HepG2 (cell line): ENCODE results near the gene TEX22. TPM values are rescaled to one million over a fixed set of nuclear protein-coding genes. Genes with fewer than 3 reads are reported as not detected.

Experiments
- ATAC-seq: fragments of 200-7000 bp; cut with Tn5 transposase; 3 replicates; pipeline ENCODE4 v1.9.1; 2020; ENCODE audit warnings: mild to moderate bottlenecking, moderate library complexity
- BruUV-seq: library from RNA; stranded (reverse); fragments of 400-500 nt; replicated peaks from 2 replicates; lab custom pipeline; 2021; lab: Mats Ljungman, UMichigan
- CTCF ChIA-PET: fragments of 300-600 bp; formaldehyde crosslinking; extraction: SDS; loops from one replicate; lab custom pipeline; 2021; ENCODE audit warnings: low total read pairs, inconsistent platforms, low intra/inter-chr PET ratio; lab: Yijun Ruan, JAX
- POLR2A ChIA-PET: fragments of 350-600 bp; sonication (Branson Sonifier 250); formaldehyde crosslinking; loops from one replicate; lab custom pipeline; 2020; ENCODE audit warnings: antibody characterized with exemption, inconsistent platforms; lab: Yijun Ruan, JAX
- DNase-seq: peaks from one replicate; pipeline ENCODE4 v3.0.0-alpha.2; 2015; ENCODE audit warnings: low spot score
- FAIRE-seq: peaks from 3 replicates; lab custom pipeline; 2011; peaks lifted over from hg19 to GRCh38; lab: Jason Lieb, UNC
- H2AFZ ChIP-seq: one replicate; pipeline ENCODE4 v1.6.1; 2011; ENCODE audit warnings: low read length, inconsistent platforms
- H3K27ac ChIP-seq: fragments of 300-600 bp; 3 replicates; pipeline ENCODE4 v1.8.0; 2011; ENCODE audit warnings: mixed run types, mild to moderate bottlenecking, mixed read lengths, low read length, inconsistent platforms; ENCODE audit not compliant: insufficient read depth; ENCODE audit errors: extremely low read length
- H3K27me3 ChIP-seq, 2 experiments: fragments of 200-600 bp in 1 of 2; 2 replicates in 1 of 2; 3 replicates in 1 of 2; pipeline versions ENCODE4 v1.6.0 to v1.8.0; 2011; ENCODE audit warnings: low read length in 2 of 2, mild to moderate bottlenecking in 2 of 2, moderate library complexity in 2 of 2, inconsistent platforms in 1 of 2; ENCODE audit not compliant: insufficient read depth in 2 of 2, control insufficient read depth in 1 of 2
- H3K36me3 ChIP-seq, 2 experiments: fragments of 200-600 bp in 1 of 2; replicated peaks in 1 of 2; 2 replicates in 1 of 2; 3 replicates in 1 of 2; pipeline versions ENCODE4 v1.5.1 to v1.8.0; 2011; ENCODE audit warnings: low read length in 2 of 2, inconsistent platforms in 1 of 2; ENCODE audit not compliant: insufficient read depth in 2 of 2, control insufficient read depth in 1 of 2
- H3K4me1 ChIP-seq: 2 replicates; pipeline ENCODE4 v1.5.1; 2012; ENCODE audit warnings: low read length, inconsistent platforms; ENCODE audit not compliant: insufficient read depth
- H3K4me2 ChIP-seq: 2 replicates; pipeline ENCODE4 v1.6.0; 2011; ENCODE audit warnings: low read depth, low read length, inconsistent platforms
- H3K4me3 ChIP-seq, 3 experiments: fragments of 200-600 bp in 1 of 3; sonication (generic), shearing (Covaris generic) in 1 of 3; replicated peaks in 1 of 3; 2 replicates each; pipeline ENCODE4 v1.5.1; 2011 to 2016; ENCODE audit warnings: low read length in 3 of 3, inconsistent platforms in 2 of 3, low read depth in 2 of 3, mild to moderate bottlenecking in 2 of 3, control low read depth in 1 of 3, mixed read lengths in 1 of 3; ENCODE audit not compliant: insufficient read depth in 1 of 3
- H3K79me2 ChIP-seq: one replicate; pipeline ENCODE4 v1.6.1; 2011; ENCODE audit warnings: low read length, inconsistent platforms; ENCODE audit not compliant: insufficient read depth
- H3K9ac ChIP-seq: 2 replicates; pipeline ENCODE4 v1.6.0; 2011; ENCODE audit warnings: mild to moderate bottlenecking, low read depth, low read length, inconsistent platforms; ENCODE audit not compliant: insufficient read depth
- H3K9me3 ChIP-seq: 2 replicates; pipeline ENCODE4 v1.5.1; 2012; ENCODE audit warnings: mild to moderate bottlenecking, low read length
- H4K20me1 ChIP-seq: 2 replicates; pipeline ENCODE4 v1.6.0; 2011; ENCODE audit warnings: inconsistent platforms, mild to moderate bottlenecking, low read length, moderate library complexity; ENCODE audit not compliant: insufficient read depth
- ATAD3A ChIP-seq: sonication (generic); formaldehyde crosslinking; IDR thresholded peaks from 2 replicates; pipeline ENCODE4 v1.4.0; 2020; ENCODE audit warnings: missing genetic modification reagents
- KAT2B ChIP-seq: fragments of 150-350 bp; IDR thresholded peaks from 2 replicates; pipeline ENCODE4 v1.6.1; 2014; ENCODE audit warnings: low read depth, low read length, borderline replicate concordance
- KLF9 ChIP-seq: IDR thresholded peaks from 2 replicates; pipeline ENCODE4 v1.6.1; 2016; ENCODE audit warnings: low read depth
- NBN ChIP-seq: fragments of 450-650 bp; conservative IDR thresholded peaks from 2 replicates; pipeline ENCODE4 v1.6.1; 2017
- ZNF205 ChIP-seq: IDR thresholded peaks from 2 replicates; pipeline ENCODE4 v1.6.1; 2018; ENCODE audit warnings: missing biosample characterization, missing genetic modification reagents
- ZNF629 ChIP-seq: sonication (generic); formaldehyde crosslinking; conservative IDR thresholded peaks from 2 replicates; pipeline ENCODE4 v1.5.0; 2020; ENCODE audit warnings: missing genetic modification reagents
- WGBS: methylation state at CpG from one replicate; pipeline ENCODE4 v1.1.6; 2017; ENCODE audit warnings: low lambda C conversion rate; 5-methylcytosine and 5-hydroxymethylcytosine counted together
- in situ Hi-C: cut with HindIII; loops from 2 replicates; pipeline ENCODE4 v1.10.0; 2017; ENCODE audit warnings: low pct_unique_long_range_greater_than_20kb; ENCODE audit not compliant: extremely low pct_ligation_motif_present
- intact Hi-C: fragments of 100-400 bp; cut with micrococcal nuclease; formaldehyde crosslinking; loops from one replicate; pipeline ENCODE4 v1.10.0; 2022; ENCODE audit not compliant: unreplicated experiment
- polyA plus RNA-seq, 8 experiments: library from polyadenylated mRNA; depleted of rRNA in 3 of 8; stranded (reverse) in 7 of 8; unstranded in 1 of 8; fragments of >200 nt; fragmentation: Illumina TruSeq in 4 of 8; extraction: Trizol in 4 of 8; gene quantifications; 2 replicates each; pipeline versions ENCODE4 v1.2.1 to v1.2.3, GENCODE V29; 2011 to 2016; ENCODE audit warnings: low read depth in 4 of 8, missing spikeins in 1 of 8, mixed read lengths in 1 of 8; ENCODE audit not compliant: insufficient read depth in 1 of 8
- total RNA-seq, 5 experiments: library from RNA; depleted of rRNA; stranded (reverse); fragments of >200 nt; fragmentation: Illumina TruSeq; extraction: Trizol; gene quantifications; 2 replicates each; pipeline ENCODE4 v1.2.3, GENCODE V29; 2016; ENCODE audit warnings: low read depth in 1 of 5

The TEX22 gene
- total and polyA plus RNA-seq, 2 of the 13 experiments (the other 11 are each of a cell fraction or from before 2014, with no cell fraction given), result 0.07 to 0.27 TPM

DNA sequence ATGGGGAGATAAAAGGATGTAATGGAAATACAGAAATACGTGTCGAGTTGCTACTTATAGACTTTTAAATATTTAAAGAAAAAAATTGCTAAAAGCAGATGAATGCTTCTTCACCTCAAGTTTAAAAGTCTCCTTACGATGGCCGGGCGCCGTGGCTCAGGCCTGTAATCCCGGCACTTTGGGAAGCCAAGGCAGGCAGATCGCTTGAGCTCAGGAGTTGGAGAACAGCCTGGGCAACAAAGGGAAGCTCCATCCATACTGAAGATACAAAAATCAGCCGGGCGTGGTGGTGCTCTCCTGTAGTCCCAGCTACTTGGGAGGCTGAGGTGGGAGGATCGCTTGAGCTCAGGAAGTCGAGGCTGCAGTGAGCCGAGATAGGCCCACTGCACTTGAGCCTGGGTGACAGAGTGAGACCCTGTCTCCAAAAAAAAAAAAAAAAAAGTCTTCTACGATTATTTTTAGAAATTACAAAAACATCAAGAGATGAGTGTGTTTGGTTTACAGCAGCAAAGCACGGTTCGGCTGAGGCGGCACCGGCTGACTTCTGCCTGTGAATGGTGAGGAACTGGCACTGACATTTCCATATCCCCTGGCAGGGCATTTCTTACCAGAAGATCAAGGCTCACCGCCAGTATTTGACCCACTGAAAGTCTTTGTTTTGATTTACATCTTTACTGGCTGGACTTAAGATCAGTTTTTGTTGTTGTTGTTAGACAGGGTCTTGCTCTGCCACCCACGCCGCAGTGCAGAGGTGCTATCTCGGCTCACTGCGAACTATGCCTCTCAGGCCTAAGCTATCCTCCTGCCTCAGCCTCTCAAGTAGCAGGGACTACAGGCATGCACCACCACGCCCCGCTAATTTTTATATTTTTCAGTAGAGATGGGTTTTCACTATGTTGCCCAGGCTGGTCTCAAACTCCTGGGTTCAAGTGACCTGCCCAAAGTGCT is 17.4 kb downstream of the TEX22 start:
- 92% methylated on average over 25 of the region's 25 CpGs for WGBS

GRCh38 chr14:105416671-105417070 is 18.3 kb downstream of the TEX22 start:
- in situ Hi-C loops (no loop called here), intact Hi-C loops (no loop called here)
- DNase-seq, result no peak
- Histone ChIP-seq H3K4me1 (peaks cover 46% of the 10 kb centered on the region), H3K27ac (no peak overlapping the region), H3K9me3 (no peaks in the 10 kb centered on the region), H3K36me3 (no peaks in the 10 kb centered on the region), H3K79me2 (peaks cover 20% of the 10 kb centered on the region), H2AFZ (no peak overlapping the region), H3K9ac (no peak overlapping the region), H3K4me3 (no peak overlapping the region), H3K4me2 (no peak overlapping the region), H3K27me3 (peaks cover 0 to 26% of the 10 kb centered on the region in 2 experiments; a peak in 3 of 5 replicates), H4K20me1 (no peaks in the 10 kb centered on the region)
- ChIA-PET POLR2A (interaction anchor here (0.7 kb wide), 1 partner anchor 116 kb away, joined by 4 read pairs; the partner anchor contains the start of gene BRF1), CTCF (no interaction called here)
- BruUV-seq, result no TSS peak
- TF ChIP-seq KAT2B (no peak), NBN (no peak), ZNF629 (CRISPR knock-in tag) (no peak), ZNF205 (no peak), KLF9 (CRISPR knock-in tag) (no peak)
- FAIRE-seq, result no peak
- WGBS, result 98% methylated on average over 11 of the region's 11 CpGs
- ATAC-seq, result no peak

More for the DNA sequence above, 17.4 kb downstream of the TEX22 start:
- in situ Hi-C loops (no loop called here), intact Hi-C loops (no loop called here)
- H3K4me3 ChIP-seq, result peak overlapping the region in 2 of 3 experiments; percentile 57 to 67; a peak in 4 of 6 replicates
- POLR2A ChIA-PET, result no interaction called here
- CTCF ChIA-PET, result no interaction called here
- H3K36me3 ChIP-seq, result no peaks in the 10 kb centered on the region
- no peaks in the 10 kb centered on the region for H3K9me3 ChIP-seq
- peaks cover 10% of the 10 kb centered on the region for H3K79me2 ChIP-seq
- ATAC-seq (no peak), FAIRE-seq (no peak), DNase-seq (no peak)
- no peak overlapping the region for H2AFZ ChIP-seq
- no peak for TF ChIP-seq ATAD3A (CRISPR knock-in tag)
- H3K4me1 ChIP-seq, result peaks cover 44% of the 10 kb centered on the region
- H3K27ac ChIP-seq, result no peak overlapping the region
- H3K9ac ChIP-seq, result peak overlapping the region; percentile 63; the same call in 1 of the 2 replicates
- BruUV-seq, result no TSS peak
- peaks cover 0 to 31% of the 10 kb centered on the region in 2 experiments; a peak in 4 of 5 replicates for H3K27me3 ChIP-seq
- peak overlapping the region; percentile 72 for H3K4me2 ChIP-seq
- no peaks in the 10 kb centered on the region for H4K20me1 ChIP-seq
